SK-N-SH (cell line): ENCODE data around the gene ACOXL.

ENCODE experiments used
- ELF1 ChIP-seq: IDR thresholded peaks from 2 replicates; pipeline ENCODE4 v1.4.0; 2012
- EP300 ChIP-seq, 2 experiments: IDR thresholded peaks; 2 replicates each; pipeline versions ENCODE4 v1.4.0 to v1.6.1; 2012; ENCODE audit warnings: borderline replicate concordance in 1 of 2, low read depth in 1 of 2, low read length in 1 of 2
- EZH2phosphoT487 ChIP-seq: fragments of 200-600 bp; sonication (generic); IDR thresholded peaks from 2 replicates; pipeline ENCODE4 v1.6.1; 2017; ENCODE audit warnings: low read depth, mixed run types, mild to moderate bottlenecking, antibody characterized with exemption, moderate library complexity, borderline replicate concordance
- FOSL2 ChIP-seq: IDR thresholded peaks from 2 replicates; pipeline ENCODE4 v1.4.0; 2012; ENCODE audit warnings: low read depth, mild to moderate bottlenecking, moderate library complexity, borderline replicate concordance
- FOXM1 ChIP-seq: IDR thresholded peaks from 2 replicates; pipeline ENCODE4 v1.4.0; 2012; ENCODE audit warnings: low read depth, mild to moderate bottlenecking
- RAD21 ChIP-seq: IDR thresholded peaks from 2 replicates; pipeline ENCODE4 v1.6.1; 2012; ENCODE audit warnings: mild to moderate bottlenecking, low read length
- RCOR1 ChIP-seq: fragments of 150-350 bp; IDR thresholded peaks from 2 replicates; pipeline ENCODE4 v1.6.1; 2017; ENCODE audit warnings: antibody characterized with exemption, low read length
- RFX5 ChIP-seq: IDR thresholded peaks from 2 replicates; pipeline ENCODE4 v1.6.1; 2012; ENCODE audit warnings: mild to moderate bottlenecking, improper control_type of control experiment, low read length
- RXRA ChIP-seq: IDR thresholded peaks from 2 replicates; pipeline ENCODE4 v1.4.0; 2012; ENCODE audit warnings: low read depth, mild to moderate bottlenecking, borderline replicate concordance
- TAF1 ChIP-seq: IDR thresholded peaks from 2 replicates; pipeline ENCODE4 v1.6.1; 2012; ENCODE audit warnings: low read depth, mild to moderate bottlenecking, low read length, moderate library complexity, borderline replicate concordance
- TCF12 ChIP-seq: IDR thresholded peaks from 2 replicates; pipeline ENCODE4 v1.4.0; 2012
- YY1 ChIP-seq: IDR thresholded peaks from 2 replicates; pipeline ENCODE4 v1.4.0; 2012; ENCODE audit warnings: low read depth, mild to moderate bottlenecking
- TF ChIP-seq, protein P1 (sequence below): fragments of 200-600 bp; sonication (generic); IDR thresholded peaks from 2 replicates; pipeline ENCODE4 v1.6.1; 2017; ENCODE audit warnings: antibody characterized with exemption, mild to moderate bottlenecking, moderate library complexity
- TF ChIP-seq, protein P2 (sequence below): IDR thresholded peaks from 2 replicates; pipeline ENCODE4 v1.4.0; 2012; ENCODE audit warnings: low read depth, borderline replicate concordance

DNA sequence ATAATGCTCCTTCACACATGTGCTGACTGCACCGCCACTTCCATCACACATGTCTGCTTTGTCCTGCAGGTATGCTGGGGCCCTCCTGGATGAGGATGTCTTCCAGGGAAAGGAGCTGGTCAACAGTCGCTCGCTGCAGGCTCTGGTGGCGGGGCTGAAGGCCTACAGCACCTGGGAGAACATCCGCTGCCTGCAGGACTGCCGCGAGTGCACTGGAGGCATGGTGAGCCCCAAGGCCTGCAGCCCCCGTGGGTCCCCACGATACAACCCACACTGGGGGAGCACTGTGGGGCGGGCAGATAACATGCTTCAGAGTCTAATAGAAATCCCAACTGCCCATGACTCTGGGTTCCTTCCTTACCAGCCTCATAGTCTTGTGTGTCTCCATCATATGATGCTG, 201.0 kb downstream of the ACOXL start:
- TF ChIP-seq, protein P1, sequence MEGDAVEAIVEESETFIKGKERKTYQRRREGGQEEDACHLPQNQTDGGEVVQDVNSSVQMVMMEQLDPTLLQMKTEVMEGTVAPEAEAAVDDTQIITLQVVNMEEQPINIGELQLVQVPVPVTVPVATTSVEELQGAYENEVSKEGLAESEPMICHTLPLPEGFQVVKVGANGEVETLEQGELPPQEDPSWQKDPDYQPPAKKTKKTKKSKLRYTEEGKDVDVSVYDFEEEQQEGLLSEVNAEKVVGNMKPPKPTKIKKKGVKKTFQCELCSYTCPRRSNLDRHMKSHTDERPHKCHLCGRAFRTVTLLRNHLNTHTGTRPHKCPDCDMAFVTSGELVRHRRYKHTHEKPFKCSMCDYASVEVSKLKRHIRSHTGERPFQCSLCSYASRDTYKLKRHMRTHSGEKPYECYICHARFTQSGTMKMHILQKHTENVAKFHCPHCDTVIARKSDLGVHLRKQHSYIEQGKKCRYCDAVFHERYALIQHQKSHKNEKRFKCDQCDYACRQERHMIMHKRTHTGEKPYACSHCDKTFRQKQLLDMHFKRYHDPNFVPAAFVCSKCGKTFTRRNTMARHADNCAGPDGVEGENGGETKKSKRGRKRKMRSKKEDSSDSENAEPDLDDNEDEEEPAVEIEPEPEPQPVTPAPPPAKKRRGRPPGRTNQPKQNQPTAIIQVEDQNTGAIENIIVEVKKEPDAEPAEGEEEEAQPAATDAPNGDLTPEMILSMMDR = no peak
- TF ChIP-seq FOXM1 (no peak), RXRA (no peak), EP300 (IDR thresholded peaks at IDR 0.05; ENCODE audit: borderline replicate concordance in 1 of 2, low read depth in 1 of 2, low read length in 1 of 2) (no peak), TCF12 (no peak), RCOR1 (no peak), ELF1 (no peak), YY1 (no peak), RAD21 (no peak), EZH2phosphoT487 (no peak), FOSL2 (no peak), RFX5 (no peak), TAF1 (no peak)
- TF ChIP-seq, protein P2, sequence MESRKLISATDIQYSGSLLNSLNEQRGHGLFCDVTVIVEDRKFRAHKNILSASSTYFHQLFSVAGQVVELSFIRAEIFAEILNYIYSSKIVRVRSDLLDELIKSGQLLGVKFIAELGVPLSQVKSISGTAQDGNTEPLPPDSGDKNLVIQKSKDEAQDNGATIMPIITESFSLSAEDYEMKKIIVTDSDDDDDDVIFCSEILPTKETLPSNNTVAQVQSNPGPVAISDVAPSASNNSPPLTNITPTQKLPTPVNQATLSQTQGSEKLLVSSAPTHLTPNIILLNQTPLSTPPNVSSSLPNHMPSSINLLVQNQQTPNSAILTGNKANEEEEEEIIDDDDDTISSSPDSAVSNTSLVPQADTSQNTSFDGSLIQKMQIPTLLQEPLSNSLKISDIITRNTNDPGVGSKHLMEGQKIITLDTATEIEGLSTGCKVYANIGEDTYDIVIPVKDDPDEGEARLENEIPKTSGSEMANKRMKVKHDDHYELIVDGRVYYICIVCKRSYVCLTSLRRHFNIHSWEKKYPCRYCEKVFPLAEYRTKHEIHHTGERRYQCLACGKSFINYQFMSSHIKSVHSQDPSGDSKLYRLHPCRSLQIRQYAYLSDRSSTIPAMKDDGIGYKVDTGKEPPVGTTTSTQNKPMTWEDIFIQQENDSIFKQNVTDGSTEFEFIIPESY = no peak
